ENCODE measurements around the gene SFT2D1.

The SFT2D1 gene

DNA sequence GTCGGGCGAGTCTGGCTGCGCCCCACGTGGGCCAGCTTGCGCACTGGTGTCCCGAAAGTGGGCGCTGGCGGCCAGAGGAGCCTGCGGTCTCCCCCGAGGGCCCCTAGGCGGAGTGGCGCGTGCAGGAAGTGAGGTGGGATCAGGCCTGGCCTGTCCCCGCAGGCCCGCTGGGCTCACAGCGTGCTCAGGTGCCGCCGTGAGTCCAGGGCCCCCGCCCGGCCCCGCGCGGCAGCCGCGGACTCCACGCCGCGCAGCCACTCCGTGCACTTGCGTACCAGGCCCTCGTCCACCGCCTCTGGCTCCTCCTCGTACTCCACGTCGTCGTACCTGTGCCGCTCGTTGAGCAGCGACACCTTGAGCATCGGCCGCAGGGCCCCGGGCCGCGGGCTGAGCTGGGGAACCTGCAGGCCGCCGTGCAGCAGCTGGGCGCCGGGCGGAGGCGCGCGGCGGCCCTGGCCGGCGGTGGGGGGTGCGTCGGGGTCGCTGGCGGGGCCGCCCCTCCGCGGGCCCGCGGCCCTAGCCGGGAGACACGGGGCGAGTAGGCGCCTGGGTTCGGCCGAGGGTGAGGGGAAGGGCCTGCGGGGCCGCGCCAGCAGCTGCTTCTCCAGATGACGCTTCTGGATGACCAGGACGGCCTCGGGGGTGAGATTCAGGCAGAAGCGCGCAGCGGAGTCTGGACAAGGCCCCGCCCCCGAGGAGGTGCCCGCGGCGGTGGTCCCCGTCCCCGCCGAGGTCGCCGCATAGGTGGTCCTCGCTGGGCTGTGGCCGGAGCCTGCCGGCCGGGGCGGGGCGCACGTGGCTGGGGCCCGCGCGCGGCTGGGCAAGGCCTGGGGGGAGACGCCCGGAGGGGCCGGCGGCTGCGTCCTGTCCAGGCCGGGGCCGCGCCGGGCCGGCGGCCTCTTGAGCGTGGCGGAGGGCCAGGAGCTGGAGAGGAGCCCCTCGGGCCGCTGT is 35.0 kb downstream of the SFT2D1 start:
- DNase-seq (ENCODE audit: low spot score), result peak; percentile 54

DNA sequence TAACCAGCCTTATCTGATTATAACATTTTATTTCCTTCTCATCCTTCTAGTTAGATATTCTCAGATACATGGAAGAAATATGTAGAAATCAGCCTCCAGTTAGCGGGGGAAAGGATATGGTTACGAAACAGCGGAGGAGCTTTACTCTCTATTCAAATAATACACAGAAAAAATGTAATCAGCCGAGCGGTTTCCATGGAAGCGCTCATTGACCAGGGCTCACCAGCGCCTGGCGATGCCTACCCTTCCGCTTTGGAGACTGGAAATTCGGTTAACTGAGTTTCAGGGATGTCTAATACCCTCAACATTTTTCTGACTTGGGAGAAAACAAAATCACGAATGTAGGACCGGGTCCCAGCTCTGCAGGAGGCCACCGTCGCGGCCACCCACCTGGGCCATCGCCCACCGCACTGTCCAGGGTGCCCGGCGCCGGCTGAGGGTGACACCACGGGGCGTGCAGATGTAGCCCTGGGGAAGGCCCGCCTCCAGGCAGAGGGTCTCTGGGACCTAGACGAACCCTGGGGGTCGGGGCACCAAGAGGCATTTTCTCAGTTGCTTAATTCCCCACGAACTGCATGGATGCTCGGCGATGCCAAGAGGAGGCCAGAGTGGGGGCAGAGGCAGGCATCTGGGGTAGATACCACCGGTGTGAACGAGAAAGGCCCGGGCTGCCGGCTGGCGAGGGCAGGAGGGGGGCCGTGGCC is 35.8 kb downstream of the SFT2D1 start:
- peak; percentile 42 for DNase-seq (ENCODE audit: low spot score)

DNA sequence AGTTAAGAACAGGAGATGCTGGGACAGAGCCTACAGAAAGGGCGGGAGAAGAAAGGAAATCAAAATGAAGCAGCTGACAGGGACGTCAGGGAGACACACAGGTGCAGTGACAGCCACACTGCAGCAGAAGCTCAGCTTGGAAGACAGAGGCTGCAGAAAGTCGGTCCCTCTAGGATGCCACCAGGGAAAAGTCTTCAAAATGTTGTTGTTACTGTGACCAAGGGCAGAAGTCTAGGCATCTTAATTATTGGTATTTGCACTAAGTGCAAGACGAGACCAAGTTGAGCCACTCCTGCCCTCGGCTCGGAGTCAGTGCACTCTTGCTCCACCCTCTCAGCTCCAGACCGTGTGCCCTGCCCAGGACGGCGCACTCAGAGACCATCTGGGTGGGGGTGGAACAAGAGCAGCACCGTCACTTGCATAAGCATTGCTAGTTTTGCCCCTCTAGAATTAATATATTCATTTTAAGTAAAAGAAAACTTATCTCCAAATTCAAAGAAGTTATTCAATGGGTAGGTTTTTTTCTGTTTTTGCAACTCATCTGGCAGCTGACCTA is 36.7 kb downstream of the SFT2D1 start:
- peak; percentile 79 for DNase-seq (ENCODE audit: low spot score)

DNA sequence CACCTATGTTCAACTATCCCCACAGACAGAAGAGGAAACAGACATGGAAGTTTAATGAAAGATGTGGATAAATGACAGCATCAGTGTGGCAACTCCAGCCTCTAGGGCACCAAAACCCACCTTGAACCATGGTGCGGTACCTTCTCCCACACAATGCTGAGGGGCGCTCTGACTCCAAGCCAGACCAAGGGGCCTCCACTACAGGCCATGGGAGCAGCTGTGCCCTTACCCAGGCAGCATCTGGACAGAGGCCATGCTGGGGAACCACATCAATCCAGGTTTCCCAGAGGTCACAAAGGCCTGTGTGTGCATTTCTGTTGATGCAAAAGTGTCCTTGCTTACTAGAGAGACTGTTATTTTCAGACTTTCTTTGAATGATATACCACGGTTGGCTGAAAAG is 38.2 kb downstream of the SFT2D1 start:
- DNase-seq (ENCODE audit: low spot score), result peak; percentile 42

DNA sequence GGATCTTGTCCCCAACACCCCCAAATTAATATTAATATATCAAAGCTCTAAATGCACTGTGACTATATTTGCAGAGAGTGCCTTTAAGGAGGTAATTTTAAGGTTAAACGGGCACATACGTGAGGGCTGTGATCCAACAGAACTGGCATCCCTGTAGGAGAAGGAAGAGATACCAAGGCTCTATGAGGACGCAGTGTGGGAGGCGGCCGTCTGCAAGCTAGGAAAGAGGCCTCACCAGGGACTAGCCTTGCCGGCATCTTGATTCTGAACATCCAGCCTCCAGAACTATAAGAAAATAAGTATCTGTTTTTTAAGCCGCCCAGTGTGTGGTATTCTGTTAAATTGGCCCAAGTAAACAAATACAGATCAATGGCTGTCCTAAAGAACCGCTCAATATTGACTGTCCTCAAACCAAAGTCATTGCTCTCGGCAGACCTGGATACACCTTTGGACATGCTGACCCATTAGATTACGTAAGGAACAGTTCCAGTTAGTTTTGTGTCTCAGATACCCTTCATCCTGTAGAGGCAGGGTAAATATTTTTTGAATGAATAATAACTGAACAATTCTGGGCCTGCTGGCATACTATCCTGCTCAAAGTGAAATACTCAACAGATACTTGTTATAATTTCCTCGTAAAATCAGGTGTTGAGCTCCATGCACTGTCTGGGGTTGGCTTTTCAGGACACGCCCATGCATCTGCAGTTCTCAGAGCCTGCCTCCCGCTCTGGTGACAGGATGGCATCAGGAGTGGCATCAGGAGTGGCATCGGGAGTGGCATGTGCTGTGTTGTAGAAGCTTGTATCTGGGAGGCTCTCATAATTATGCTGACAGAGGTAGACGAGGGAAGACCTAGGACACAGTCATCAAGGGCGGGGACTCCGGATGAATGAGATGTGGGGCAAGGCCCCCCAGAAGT is 40.5 kb downstream of the SFT2D1 start:
- DNase-seq (ENCODE audit: low spot score), result no peak

DNA sequence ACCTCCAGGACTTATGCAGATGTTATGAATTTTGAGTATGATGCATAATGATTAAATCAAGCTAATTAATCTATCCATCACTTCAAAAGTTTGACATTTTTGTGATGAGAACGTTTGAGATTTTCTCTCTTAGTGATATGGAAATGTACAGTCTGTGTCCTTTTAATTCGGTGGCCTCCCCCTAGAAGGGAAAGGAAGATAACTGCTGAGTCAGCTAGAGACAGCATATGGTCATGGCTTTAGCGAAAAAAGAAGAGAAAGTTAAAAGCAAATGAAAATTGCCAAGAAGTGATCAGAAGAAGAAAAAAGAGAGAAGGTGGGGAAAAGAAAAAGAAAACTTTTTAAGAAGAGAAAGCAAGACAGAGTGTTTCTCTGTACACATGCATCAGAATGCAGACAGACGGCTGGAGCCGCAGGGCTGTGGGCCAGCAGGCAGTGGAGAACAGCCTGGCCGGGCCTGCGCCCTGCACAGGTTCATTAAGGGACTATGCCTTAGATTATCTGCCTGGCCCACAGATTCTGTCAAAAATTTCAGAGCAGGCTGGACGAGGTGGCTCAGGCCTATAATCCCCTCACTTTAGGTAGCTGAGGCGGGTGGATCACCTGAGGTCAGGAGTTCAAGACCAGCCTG is 41.9 kb downstream of the SFT2D1 start:
- DNase-seq (ENCODE audit: low spot score), result no peak

DNA sequence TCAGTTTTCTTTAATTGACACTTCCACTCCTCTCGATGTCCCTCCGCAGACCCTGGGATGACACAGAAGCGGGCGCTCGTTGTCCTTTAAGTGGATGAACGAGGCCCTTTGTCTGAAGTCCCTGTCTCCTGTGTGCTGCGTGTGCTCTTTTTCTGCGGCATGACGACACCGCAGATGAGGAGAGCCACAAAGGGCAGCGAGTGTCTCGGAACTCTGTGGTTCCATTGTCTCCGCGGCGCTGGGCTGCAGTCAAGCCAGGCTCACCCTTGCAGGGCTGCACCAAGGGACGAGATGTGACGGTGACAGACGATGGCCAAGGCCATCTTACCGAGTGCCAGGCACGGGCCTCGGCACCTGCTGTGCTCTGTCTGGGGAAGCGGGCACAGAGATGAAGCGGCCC is 44.7 kb downstream of the SFT2D1 start:
- peak; percentile 96 for DNase-seq (ENCODE audit: low spot score)

DNA sequence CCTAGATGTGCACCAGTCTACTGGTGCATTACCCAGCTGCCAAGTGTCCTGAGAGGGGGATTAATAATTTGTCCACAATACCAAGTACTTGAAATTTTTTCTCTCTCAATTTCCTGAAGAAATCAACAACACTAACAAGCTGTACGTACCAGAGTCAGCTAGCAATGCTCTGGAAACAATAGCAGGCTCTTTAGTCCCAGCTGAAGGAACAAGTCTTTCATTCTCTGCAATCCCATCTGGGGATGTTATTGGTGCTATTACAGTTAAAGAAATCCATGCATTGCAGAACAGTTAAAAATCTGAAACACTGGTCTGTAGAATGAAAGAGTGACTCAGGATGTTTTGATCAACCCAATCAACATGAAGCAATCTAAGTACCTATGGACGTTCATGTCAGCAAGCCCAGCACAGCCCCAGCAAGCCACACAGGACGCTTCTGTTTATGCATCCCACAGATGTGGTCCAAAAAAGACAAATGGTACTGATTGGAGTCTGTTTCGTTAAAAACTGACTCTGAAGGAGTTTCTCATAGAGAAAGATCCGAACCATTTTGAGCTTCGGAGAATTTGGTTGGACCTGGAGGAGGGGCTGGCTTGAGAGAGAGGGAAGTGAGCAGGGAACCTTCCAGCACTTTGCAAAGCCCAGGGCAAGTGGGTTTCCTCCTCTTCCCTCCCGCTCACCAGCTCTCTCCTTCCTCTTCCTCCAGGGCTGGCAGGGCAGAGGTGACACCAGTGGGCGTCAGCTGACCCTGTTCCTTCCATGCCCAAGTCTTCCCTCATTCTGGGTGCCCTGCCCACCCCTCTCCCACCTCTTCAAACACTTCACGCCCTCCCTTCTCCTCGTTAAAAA is 46.1 kb downstream of the SFT2D1 start:
- DNase-seq (ENCODE audit: low spot score), result peak; percentile 88

DNA sequence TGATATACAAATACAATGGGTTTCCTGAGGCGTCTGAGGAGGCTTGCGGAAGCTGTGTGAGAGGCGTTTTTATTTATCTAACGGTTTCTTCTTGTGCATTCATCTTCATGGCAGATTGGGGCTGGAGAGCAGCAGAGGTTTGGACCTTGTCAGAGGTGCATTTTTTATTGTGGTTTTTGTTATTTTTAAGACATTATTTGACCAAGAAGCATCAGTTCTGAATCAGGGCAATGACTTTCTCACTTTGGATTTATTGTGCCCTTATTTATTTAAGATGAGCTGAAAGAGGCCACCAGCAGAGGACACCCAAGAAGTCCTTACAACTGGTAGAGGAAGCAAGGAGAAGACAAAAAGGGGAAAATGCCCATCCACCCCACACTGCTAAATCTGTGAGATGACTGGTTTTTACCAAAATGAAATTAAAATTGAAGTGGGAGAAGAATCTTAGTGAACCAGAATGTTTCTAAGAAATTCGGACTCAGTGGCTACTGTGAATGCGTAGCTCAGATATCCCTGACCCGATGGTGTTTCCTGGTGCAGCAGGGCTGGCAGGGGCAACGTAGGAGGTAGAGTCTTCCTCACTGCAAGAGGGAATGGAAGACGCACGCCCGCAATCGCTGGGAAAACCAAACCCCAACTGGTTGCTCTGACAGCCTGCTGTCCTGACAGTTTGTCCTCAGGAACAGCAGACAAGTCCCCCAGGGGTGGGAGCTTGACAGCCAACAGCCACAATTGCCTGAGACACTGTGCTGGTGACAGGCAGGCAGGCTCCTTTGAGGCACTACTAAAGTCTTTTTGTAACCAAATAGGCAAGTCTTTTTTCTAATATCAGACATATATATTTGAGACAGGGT is 48.4 kb downstream of the SFT2D1 start:
- DNase-seq (ENCODE audit: low spot score), result peak; percentile 74

DNA sequence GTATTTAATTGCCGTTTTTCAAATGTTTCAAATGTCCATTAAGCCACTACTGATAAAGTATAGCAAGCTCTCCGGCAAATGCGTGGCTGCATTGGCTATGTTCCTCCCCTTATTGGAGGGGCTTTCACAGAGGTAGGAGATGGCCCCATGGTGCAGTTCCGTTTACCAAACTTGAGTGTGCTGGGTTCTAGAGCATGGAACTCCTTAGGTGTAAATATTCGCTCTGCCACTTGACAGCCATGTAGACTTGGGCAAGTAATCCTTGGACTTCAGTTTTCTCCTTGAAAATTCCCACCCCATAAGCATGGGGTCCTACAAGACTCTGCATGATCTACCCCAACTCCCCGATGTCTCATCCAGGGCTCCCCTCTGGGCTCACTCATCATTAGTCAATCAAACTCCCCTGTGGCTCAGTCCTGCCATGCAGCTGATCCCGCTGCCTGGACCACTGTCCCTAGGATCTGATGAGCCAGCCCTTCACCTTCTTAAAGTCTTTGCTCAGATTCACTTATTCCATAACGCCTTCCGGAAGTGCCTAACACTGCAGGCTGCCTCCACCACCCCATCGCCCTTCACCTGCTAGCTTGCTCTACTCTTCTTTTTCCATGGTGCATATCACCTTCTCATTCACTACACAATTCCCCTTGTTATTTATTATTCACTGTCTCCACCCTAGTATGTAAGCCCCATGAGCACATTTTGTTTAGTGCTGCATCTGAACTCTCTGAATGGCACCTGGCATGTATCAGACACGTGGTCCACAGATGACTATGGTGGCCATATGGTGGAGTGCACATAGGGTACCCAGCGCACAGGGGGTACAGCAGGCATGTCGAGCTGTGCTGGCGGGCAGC is 52.9 kb downstream of the SFT2D1 start:
- no peak for DNase-seq (ENCODE audit: low spot score)

DNA sequence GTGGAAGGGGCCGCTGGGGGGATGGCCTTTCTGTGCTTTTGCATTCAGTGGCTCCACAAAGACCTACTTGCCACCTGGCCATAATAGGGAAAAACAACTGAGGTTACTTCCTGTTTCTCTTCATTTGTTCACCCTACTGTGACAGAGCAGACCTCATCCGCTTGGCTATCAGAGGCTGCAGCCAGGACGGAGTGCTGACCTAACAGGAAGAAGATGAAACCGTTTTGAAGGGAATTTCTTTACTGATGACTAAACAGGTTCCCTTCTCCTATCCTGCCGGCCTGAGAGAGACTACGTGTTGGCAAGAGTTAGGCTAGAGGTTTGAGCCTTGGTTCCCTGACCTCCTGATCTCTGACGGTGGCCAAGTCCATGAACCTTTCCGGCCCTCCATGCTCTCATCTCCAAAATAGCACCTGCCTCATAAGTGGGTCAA is 55.5 kb downstream of the SFT2D1 start:
- DNase-seq (ENCODE audit: low spot score), result no peak

DNA sequence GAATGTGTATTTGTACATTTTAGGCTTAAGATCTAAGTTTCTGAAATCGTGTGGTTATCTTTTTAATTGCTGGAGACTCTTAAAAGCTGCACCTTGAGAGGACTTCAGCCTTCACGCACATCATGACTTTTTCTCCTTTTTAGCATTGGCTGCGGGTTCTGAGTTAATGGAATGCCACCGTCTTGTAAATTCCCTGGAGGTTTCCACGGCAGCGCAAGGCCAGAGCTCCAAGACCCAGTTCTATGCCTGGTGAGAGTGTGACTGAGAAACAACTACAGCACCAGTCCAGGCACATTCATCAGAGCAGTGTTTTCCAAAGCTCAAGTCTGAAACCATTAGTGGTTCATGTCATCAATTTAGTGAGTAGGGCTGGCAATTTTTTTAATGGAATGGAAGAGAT is 57.1 kb downstream of the SFT2D1 start:
- no peak for DNase-seq (ENCODE audit: low spot score)

DNA sequence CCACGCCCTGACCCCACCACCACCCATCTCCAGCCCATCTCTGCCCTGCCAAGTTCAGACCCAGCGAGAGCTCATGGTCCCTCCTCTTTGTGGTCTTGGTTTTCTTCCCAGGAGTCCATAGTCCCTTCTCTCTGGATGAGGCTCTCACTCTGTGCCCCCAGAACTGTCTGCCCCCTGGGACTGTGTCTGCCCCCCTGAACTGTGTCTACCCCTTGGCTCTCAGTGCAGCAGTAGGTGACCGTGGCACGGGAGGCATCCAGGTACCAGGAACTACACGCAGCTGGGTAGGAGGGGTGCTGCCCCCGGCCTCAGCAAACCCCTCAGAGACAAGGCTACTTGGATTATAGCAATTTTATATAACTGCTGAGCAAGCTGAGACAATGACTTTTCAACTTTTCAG is 57.7 kb downstream of the SFT2D1 start:
- DNase-seq (ENCODE audit: low spot score), result no peak

DNA sequence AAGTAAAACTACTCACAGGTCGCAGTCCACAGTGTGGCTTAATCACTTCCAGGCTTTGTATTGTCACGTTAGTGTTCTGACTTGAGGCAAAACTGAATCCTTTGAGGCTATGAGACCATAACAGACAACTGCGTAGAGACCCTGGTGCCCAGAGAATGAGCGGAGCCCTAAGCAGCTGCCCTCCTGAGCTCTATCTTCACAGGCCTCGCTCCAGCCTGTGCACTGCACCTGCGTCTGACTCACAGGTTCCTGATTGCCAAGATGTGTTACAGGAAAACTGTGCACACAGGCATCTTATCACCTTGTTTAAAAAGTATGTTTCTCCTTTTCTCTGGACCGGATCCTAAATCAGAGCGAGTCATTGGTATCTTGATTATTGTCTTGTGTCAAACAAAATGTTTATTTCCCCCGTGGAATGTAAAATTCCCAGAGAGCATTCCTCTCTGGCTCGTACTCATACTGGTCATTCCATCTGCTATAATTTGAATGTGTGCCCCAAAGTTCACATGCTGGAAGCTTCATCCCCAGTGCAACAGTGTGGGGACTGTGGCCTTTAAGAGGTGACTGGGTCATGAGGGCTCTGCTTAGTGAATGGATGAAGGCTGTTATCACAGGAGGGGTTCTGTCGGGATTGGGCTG is 59.8 kb downstream of the SFT2D1 start:
- no peak for DNase-seq (ENCODE audit: low spot score)

DNA sequence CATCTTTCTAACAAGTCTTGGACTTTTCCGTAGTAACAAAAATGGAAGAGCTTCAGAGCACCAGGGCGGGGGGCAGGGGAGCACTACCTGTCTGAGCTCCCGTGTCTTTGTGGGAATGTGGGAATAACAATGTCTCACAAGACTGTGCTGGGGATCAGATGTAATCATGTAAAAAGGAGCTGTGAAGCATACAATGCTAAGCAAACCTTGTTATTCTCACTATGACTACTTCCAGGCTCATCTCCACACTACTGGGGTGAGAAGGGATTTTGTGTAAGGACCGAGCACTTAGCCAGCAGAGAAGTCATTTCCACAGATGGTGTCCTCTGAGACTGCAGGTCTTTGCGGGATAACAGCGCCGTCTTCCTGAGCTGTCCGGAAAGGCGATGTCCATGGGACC is 61.2 kb downstream of the SFT2D1 start:
- DNase-seq (ENCODE audit: low spot score), result no peak

DNA sequence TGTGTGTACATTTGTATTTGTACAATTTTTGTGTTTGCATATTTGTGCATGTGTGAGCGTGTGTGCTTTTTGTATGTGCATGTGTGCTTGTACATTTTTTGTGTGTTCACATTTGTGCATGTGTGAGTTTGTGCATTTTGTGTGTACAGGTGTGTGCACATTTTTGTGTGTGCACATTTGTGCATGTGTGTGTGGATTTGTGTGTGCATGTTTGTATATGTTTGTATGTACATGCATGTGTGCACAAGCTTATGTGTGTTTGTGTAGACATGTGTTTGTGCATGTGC is 63.0 kb downstream of the SFT2D1 start:
- no peak for DNase-seq (ENCODE audit: low spot score)

DNA sequence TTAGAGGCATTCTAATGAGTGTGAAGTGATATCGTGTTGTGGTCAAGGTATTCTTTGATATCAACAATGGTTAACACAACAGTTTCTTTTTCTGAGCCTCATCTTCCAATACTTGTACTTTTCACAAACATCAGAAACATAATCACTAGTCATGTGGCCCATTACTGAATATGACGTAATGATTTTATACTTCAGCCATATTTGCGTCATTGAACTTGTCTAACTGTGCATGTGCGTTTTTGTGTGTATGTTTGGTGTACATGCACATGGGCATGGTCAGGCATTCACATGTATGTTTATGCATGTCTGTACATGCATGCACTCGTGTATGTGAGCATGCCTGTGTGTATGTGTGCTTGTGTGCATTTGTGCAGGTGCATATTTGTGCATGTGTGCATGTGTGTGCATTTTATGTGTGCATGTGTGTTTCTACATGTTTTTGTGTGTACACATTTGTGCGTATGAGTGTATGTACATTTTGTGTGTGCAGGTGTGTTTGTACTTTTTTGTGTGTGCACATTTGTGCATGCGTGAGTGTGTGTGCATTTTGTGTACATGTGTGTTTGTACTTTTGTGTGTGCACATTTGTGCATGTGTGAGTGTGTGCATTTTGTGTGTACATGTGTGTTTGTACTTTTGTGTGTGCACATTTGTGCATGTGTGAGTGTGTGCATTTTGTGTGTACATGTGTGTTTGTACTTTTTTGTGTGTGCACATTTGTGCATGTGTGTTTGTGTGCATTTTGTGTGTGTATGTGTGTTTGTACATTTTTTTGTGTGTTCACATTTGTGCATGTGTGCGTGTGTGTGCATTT is 63.6 kb downstream of the SFT2D1 start:
- no peak for DNase-seq (ENCODE audit: low spot score)

Measured in globus pallidus (tissue), 1 donor.